CD4-positive, alpha-beta T cell (primary cell): ENCODE measurements around the gene TPRN. TPM values are rescaled to one million over a fixed set of nuclear protein-coding genes. Genes with fewer than 3 reads are reported as not detected.

Experiments used
- ATAC-seq: fragments of 200-7000 bp; cut with Tn5 transposase; one replicate; pipeline ENCODE4 v1.10.0; 2022; ENCODE audit warnings: mild to moderate bottlenecking; ENCODE audit not compliant: poor library complexity
- CTCF ChIA-PET: fragments of 350-600 bp; sonication (Branson Sonifier 250); formaldehyde crosslinking; loops from one replicate; lab custom pipeline; 2021; ENCODE audit warnings: antibody characterized with exemption, inconsistent platforms; lab: Charles Lee
- POLR2A ChIA-PET: fragments of 350-600 bp; sonication (Branson Sonifier 250); formaldehyde crosslinking; loops from one replicate; lab custom pipeline; 2021; ENCODE audit warnings: antibody characterized with exemption, inconsistent platforms; lab: Charles Lee
- DNase-seq, 14 experiments: peaks; one replicate each; pipeline ENCODE4 v3.0.0-alpha.2; 2013 to 2020; ENCODE audit warnings: mixed read lengths in 2 of 14
- H3K27ac ChIP-seq, 2 donors: one replicate each; pipeline versions ENCODE4 v1.5.1 to v1.7.0; 2013; ENCODE audit warnings: low read length in 2 of 2, low read depth in 1 of 2, mild to moderate bottlenecking in 1 of 2
- H3K27me3 ChIP-seq, 2 experiments: 1 replicate in 1 of 2; 2 replicates in 1 of 2; pipeline versions ENCODE4 v1.6.1 to v1.7.0; 2013; ENCODE audit warnings: low read length in 2 of 2, control low read depth in 1 of 2, mild to moderate bottlenecking in 1 of 2, moderate library complexity in 1 of 2; ENCODE audit not compliant: insufficient read depth in 2 of 2, control insufficient read depth in 1 of 2
- H3K36me3 ChIP-seq: one replicate; pipeline ENCODE4 v1.6.1; 2013; ENCODE audit warnings: low read length, control low read depth; ENCODE audit not compliant: insufficient read depth
- H3K4me1 ChIP-seq: one replicate; pipeline ENCODE4 v1.6.1; 2013; ENCODE audit warnings: low read length, control low read depth; ENCODE audit not compliant: insufficient read depth
- H3K4me3 ChIP-seq: one replicate; pipeline ENCODE4 v1.5.1; 2013; ENCODE audit warnings: mild to moderate bottlenecking, low read length, moderate library complexity
- H3K9me3 ChIP-seq, 2 experiments: 1 replicate in 1 of 2; 2 replicates in 1 of 2; pipeline versions ENCODE4 v1.6.1 to v1.7.0; 2013; ENCODE audit warnings: low read length in 2 of 2, mild to moderate bottlenecking in 2 of 2, control low read depth in 1 of 2, moderate library complexity in 1 of 2; ENCODE audit not compliant: control insufficient read depth in 1 of 2, insufficient read depth in 1 of 2
- H3K27ac Mint-ChIP-seq: one replicate; pipeline ENCODE4 v1.8.0; 2020; ENCODE audit warnings: mixed read lengths
- H3K27me3 Mint-ChIP-seq: one replicate; pipeline ENCODE4 v1.8.0; 2021; ENCODE audit warnings: mixed read lengths
- H3K36me3 Mint-ChIP-seq: one replicate; pipeline ENCODE4 v1.8.0; 2021; ENCODE audit warnings: low read depth, mixed read lengths
- H3K4me1 Mint-ChIP-seq: one replicate; pipeline ENCODE4 v1.8.0; 2021; ENCODE audit warnings: low read depth, mixed read lengths
- H3K4me3 Mint-ChIP-seq: one replicate; pipeline ENCODE4 v1.8.0; 2020; ENCODE audit warnings: mild to moderate bottlenecking, mixed read lengths
- H3K9me3 Mint-ChIP-seq: one replicate; pipeline ENCODE4 v1.8.0; 2020; ENCODE audit warnings: mixed read lengths
- intact Hi-C, 2 experiments: fragments of 100-400 bp; cut with DNase I in 1 of 2; cut with micrococcal nuclease in 1 of 2; formaldehyde crosslinking; loops; one replicate each; pipeline versions ENCODE4 v1.15.1 to v1.9.0; 2023 to 2025; cut with DNase I, micrococcal nuclease
- total RNA-seq, 174 experiments: library from RNA in 2 of 174; stranded (reverse) in 2 of 174; gene quantifications; one replicate each; pipeline ENCODE4 v1.2.3 and lab custom pipeline; 2021 to 2026
- TF ChIP-seq, protein P1 (sequence below): fragments of 200-600 bp; IDR thresholded peaks from one replicate; pipeline ENCODE4 v1.8.0; 2022; ENCODE audit warnings: antibody characterized with exemption, mild to moderate bottlenecking

Gene TPRN
- total RNA-seq, 2 experiments from 2014 or later: 6.1 to 8.6 TPM

DNA sequence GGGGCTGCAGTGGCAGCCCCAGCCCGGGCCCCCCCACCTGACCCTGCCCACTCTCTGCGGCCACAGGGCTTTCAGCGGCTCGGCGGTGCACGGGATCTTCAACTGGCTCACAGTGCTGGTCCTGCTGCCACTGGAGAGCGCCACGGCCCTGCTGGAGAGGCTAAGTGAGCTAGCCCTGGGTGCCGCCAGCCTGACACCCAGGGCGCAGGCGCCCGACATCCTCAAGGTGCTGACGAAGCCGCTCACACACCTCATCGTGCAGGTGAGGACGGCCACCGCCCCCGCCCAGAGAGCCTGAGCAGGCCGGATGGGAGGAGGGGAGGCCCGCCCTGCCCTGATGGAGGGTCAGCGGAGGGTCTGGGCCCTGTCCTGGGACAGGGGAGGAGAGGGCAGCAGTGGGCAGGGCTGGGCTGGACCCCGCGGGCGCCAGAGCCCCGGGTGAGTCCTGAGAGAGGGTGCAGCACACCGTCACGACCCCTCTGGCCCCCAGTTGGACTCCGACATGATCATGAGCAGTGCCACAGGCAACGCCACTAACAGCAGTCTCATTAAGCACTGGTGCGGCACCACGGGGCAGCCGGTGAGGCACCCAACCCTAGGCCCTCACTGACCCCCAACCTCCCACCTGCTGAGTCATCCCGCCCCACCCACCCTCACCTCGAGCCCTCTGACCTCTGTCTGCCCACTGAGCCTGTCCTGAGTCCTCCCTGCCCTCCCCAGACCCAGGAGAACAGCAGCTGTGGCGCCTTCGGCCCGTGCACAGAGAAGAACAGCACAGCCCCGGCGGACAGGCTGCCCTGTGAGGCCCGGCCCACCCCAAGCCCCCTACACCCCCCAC lies 32.8 kb upstream of the TPRN start:
- no peaks in the 10 kb centered on the region for H3K36me3 Mint-ChIP-seq
- H3K4me3 Mint-ChIP-seq: no peak overlapping the region
- POLR2A ChIA-PET: no interaction called here
- Histone ChIP-seq H3K27me3 (peaks cover 3 to 13% of the 10 kb centered on the region in 2 experiments), H3K27ac (no peak overlapping the region), H3K4me1 (peaks cover 26% of the 10 kb centered on the region), H3K4me3 (no peak overlapping the region), H3K36me3 (no peaks in the 10 kb centered on the region), H3K9me3 (peaks cover 0 to 10% of the 10 kb centered on the region in 2 experiments)
- ATAC-seq (no peak), DNase-seq (no peak)
- TF ChIP-seq, protein P1, sequence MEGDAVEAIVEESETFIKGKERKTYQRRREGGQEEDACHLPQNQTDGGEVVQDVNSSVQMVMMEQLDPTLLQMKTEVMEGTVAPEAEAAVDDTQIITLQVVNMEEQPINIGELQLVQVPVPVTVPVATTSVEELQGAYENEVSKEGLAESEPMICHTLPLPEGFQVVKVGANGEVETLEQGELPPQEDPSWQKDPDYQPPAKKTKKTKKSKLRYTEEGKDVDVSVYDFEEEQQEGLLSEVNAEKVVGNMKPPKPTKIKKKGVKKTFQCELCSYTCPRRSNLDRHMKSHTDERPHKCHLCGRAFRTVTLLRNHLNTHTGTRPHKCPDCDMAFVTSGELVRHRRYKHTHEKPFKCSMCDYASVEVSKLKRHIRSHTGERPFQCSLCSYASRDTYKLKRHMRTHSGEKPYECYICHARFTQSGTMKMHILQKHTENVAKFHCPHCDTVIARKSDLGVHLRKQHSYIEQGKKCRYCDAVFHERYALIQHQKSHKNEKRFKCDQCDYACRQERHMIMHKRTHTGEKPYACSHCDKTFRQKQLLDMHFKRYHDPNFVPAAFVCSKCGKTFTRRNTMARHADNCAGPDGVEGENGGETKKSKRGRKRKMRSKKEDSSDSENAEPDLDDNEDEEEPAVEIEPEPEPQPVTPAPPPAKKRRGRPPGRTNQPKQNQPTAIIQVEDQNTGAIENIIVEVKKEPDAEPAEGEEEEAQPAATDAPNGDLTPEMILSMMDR: no peak
- peaks cover 6% of the 10 kb centered on the region for H3K27me3 Mint-ChIP-seq
- CTCF ChIA-PET: no interaction called here
- H3K27ac Mint-ChIP-seq: no peak overlapping the region
- intact Hi-C loops: no loop called here
- H3K9me3 Mint-ChIP-seq: no peaks in the 10 kb centered on the region
- H3K4me1 Mint-ChIP-seq: no peaks in the 10 kb centered on the region

DNA sequence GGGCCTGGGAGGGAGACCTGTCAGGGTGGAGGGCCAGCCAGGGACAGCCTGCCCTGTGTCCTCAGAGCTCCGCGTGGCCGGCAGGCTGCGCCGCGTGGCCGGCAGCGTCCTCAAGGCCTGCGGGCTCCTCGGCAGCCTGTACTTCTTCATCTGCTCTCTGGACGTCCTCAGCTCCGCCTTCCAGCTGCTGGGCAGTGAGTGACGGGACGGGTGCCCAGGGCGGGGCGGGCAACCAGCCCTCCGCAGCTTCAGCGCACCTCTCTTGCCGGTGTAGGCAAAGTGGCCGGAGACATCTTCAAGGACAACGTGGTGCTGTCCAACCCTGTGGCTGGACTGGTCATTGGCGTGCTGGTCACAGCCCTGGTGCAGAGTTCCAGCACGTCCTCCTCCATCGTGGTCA lies 32.0 kb upstream of the TPRN start:
- intact Hi-C loops: no loop called here
- Histone ChIP-seq H3K4me1 (peaks cover 21% of the 10 kb centered on the region), H3K4me3 (no peak overlapping the region), H3K36me3 (no peaks in the 10 kb centered on the region), H3K27me3 (peaks cover 3 to 16% of the 10 kb centered on the region in 2 experiments), H3K27ac (no peak overlapping the region), H3K9me3 (peaks cover 0 to 10% of the 10 kb centered on the region in 2 experiments)
- Mint-ChIP-seq H3K4me1 (peaks cover 3% of the 10 kb centered on the region), H3K27me3 (peaks cover 9% of the 10 kb centered on the region), H3K4me3 (no peak overlapping the region), H3K36me3 (no peaks in the 10 kb centered on the region), H3K9me3 (no peaks in the 10 kb centered on the region), H3K27ac (no peak overlapping the region)
- ChIA-PET CTCF (no interaction called here), POLR2A (no interaction called here)
- TF ChIP-seq, protein P1: no peak
- ATAC-seq (no peak), DNase-seq (no peak)

DNA sequence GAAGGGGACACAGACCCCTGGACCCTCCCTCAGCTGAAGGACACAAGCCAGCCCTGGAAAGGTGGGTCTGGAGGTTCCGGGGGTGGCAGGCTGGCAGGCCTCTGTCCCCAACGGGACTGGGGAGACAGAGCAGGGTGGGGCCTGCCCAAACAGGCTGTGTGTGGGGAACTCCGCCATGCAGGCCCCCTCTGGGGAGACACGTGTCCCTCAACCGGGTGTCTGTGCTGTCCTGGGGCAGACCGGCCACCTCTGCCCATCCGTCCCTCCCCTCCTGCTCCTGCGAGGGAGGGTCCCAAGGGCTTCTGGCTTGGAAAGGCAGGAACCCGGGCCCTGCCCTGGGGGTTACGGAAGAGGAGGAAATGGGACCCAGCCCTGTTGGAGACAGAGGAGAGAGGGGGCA lies 31.6 kb upstream of the TPRN start:
- DNase-seq (no peak), ATAC-seq (no peak)
- intact Hi-C loops: no loop called here
- H3K4me1 ChIP-seq: peaks cover 21% of the 10 kb centered on the region
- peaks cover 3 to 16% of the 10 kb centered on the region in 2 experiments for H3K27me3 ChIP-seq
- H3K36me3 ChIP-seq: no peaks in the 10 kb centered on the region
- H3K4me1 Mint-ChIP-seq: peaks cover 5% of the 10 kb centered on the region
- CTCF ChIA-PET: no interaction called here
- H3K4me3 ChIP-seq: no peak overlapping the region
- H3K27ac Mint-ChIP-seq: no peak overlapping the region
- peaks cover 11% of the 10 kb centered on the region for H3K27me3 Mint-ChIP-seq
- POLR2A ChIA-PET: no interaction called here
- peaks cover 0 to 10% of the 10 kb centered on the region in 2 experiments for H3K9me3 ChIP-seq
- H3K9me3 Mint-ChIP-seq: no peaks in the 10 kb centered on the region
- TF ChIP-seq, protein P1: no peak
- H3K4me3 Mint-ChIP-seq: no peak overlapping the region
- H3K27ac ChIP-seq: no peak overlapping the region
- H3K36me3 Mint-ChIP-seq: no peaks in the 10 kb centered on the region
